Common myeloid progenitor, CD34-positive (primary cell): ENCODE results near the gene INO80E.
A peak's percentile ranks its signal among the peaks of the same experiment; 100 is the strongest.

Experiments
- CTCF ChIA-PET: fragments of 350-600 bp; sonication (Branson Sonifier 250); formaldehyde crosslinking; loops from one replicate; lab custom pipeline; 2021; ENCODE audit warnings: antibody characterized with exemption; lab: Charles Lee
- POLR2A ChIA-PET: fragments of 350-600 bp; sonication (Branson Sonifier 250); formaldehyde crosslinking; loops from one replicate; lab custom pipeline; 2021; ENCODE audit warnings: antibody characterized with exemption; lab: Charles Lee
- DNase-seq, 3 donors: peaks; one replicate each; pipeline versions ENCODE4 v3.0.0 to v3.0.0-alpha.2; 2013
- H3K27ac ChIP-seq, 2 experiments: 1 replicate in 1 of 2; 2 replicates in 1 of 2; pipeline ENCODE4 v1.7.0; 2013; ENCODE audit warnings: inconsistent platforms in 2 of 2, low read length in 2 of 2, mild to moderate bottlenecking in 2 of 2, low read depth in 1 of 2, moderate library complexity in 1 of 2; ENCODE audit not compliant: severe bottlenecking in 2 of 2, insufficient read depth in 1 of 2, poor library complexity in 1 of 2
- H3K27me3 ChIP-seq, 5 experiments: replicated peaks in 2 of 5; 1 replicate in 3 of 5; 2 replicates in 2 of 5; pipeline versions ENCODE4 v1.6.1 to v1.7.0; 2013; ENCODE audit warnings: low read length in 4 of 5, mild to moderate bottlenecking in 2 of 5, moderate library complexity in 2 of 5, inconsistent platforms in 1 of 5; ENCODE audit not compliant: insufficient read depth in 5 of 5, control insufficient read depth in 4 of 5
- H3K36me3 ChIP-seq, 4 experiments: 1 replicate in 2 of 4; 2 replicates in 2 of 4; pipeline versions ENCODE4 v1.6.1 to v1.7.0; 2013; ENCODE audit warnings: low read length in 3 of 4, control low read depth in 1 of 4, mild to moderate bottlenecking in 1 of 4; ENCODE audit not compliant: control insufficient read depth in 4 of 4, insufficient read depth in 4 of 4
- H3K4me1 ChIP-seq, 4 experiments: 1 replicate in 3 of 4; 2 replicates in 1 of 4; pipeline versions ENCODE4 v1.6.1 to v1.7.1; 2013; ENCODE audit warnings: low read length in 3 of 4, mild to moderate bottlenecking in 3 of 4, control low read depth in 1 of 4, inconsistent platforms in 1 of 4, moderate library complexity in 1 of 4; ENCODE audit not compliant: control insufficient read depth in 4 of 4, insufficient read depth in 4 of 4; ENCODE audit errors: control extremely low read depth in 1 of 4
- H3K4me3 ChIP-seq, 7 experiments: 1 replicate in 4 of 7; 2 replicates in 3 of 7; pipeline versions ENCODE4 v1.5.1 to v1.7.0; 2013; ENCODE audit warnings: mild to moderate bottlenecking in 7 of 7, low read length in 6 of 7, moderate library complexity in 6 of 7, inconsistent platforms in 2 of 7, low read depth in 2 of 7, control low read depth in 1 of 7; ENCODE audit not compliant: insufficient read depth in 4 of 7, control insufficient read depth in 1 of 7; ENCODE audit errors: extremely low read depth in 1 of 7
- H3K9me3 ChIP-seq, 5 experiments: 1 replicate in 4 of 5; 2 replicates in 1 of 5; pipeline versions ENCODE4 v1.6.1 to v1.7.1; 2013; ENCODE audit warnings: low read length in 4 of 5, mild to moderate bottlenecking in 2 of 5, inconsistent platforms in 1 of 5, low read depth in 1 of 5, moderate library complexity in 1 of 5; ENCODE audit not compliant: control insufficient read depth in 4 of 5, insufficient read depth in 2 of 5; ENCODE audit errors: control extremely low read depth in 1 of 5
- WGBS: methylation state at CpG from one replicate; pipeline ENCODE4 v1.1.5; 2013; ENCODE audit not compliant: insufficient coverage; 5-methylcytosine and 5-hydroxymethylcytosine counted together

The INO80E gene

DNA sequence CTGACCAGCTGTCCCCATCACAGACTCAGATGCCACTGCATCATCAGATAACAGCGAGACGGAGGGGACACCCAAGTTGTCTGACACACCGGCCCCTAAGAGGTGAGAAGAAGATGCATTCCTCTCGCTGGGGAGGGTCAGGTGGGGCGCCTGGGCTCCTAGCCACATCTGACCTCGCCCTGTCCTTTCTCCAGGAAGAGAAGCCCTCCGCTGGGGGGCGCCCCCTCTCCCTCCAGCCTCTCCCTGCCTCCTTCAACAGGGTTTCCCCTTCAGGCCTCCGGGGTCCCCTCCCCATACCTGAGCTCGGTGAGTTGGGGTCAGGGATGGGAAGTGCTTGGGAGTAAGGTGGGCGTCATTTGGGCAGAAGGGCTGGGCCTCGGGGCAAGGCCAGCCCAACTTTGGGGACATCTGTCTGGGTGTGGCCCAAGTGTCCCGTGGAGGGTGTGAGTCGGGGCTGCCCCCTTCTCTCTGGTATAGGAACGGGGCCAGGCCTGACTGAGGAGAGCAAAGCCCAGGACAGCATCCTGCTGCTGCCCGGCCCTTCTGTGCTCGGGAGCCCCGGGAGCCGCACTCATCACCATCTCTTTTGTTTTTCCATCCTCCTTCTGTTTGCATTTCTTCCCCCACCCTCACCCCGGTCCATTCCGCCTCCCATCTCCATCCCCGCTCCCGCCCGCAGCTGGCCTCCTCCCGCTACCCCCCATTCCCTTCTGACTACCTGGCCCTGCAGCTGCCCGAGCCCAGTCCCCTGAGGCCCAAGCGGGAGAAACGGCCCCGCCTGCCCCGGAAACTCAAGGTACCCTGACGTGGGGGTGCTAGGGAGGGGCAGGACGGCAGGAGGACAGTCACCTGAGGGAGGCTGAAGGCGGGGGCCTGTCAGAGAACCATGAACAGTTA lies 4.9 kb downstream of the INO80E start:
- Histone ChIP-seq H3K4me1 (peaks cover 2 to 26% (median 24%) of the 10 kb centered on the region in 4 experiments), H3K27me3 (no peaks in the 10 kb centered on the region), H3K4me3 (no peak overlapping the region), H3K27ac (no peak overlapping the region), H3K36me3 (peaks cover 0 to 46% (median 30%) of the 10 kb centered on the region in 4 experiments), H3K9me3 (no peaks in the 10 kb centered on the region)
- ChIA-PET CTCF (interaction anchor here (0.5 to 1.1 kb wide), 3 partner anchors 10 to 775 kb away, joined by 3 to 4 read pairs (median 3); no protein-coding TSS in a partner anchor), POLR2A (no interaction called here)
- 99% methylated on average over 25 of the region's 33 CpGs for WGBS
- DNase-seq, result no peak

DNA sequence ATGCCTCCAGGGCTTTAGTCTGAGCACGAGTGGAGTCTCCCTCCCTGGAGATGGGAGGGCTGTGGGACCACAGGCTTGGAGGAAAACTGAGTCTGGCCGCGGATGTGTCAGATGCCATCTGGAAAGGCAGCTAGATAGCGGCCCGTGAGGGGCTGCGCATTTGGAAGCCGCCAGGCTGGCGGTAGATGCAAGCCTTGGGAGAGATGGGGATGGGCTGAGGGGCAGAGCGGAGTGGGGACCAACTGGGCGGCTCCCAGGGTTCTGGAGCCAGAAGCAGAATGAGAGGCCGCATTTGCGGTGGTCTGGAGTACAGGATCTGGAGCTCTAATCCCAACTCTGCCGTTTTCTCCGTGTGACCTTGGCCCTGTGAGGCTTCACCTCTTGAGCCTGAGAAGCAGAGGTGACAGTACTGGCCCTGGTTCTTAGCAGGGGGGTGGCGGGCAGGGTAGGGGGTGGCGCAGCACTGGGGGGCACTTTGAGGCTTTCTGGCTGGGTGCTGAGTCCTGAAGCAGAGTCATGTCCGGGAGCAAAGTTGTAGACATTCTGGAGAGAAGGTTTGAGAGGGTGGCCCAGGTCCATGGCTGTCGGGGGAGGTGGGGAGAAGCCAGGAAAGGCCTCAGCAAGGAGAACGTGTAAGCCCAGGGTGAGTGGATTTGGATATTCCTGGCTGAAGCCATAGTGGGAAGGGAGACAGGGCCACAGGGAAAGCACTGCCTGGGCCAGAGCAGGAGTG lies 6.7 kb downstream of the INO80E start:
- POLR2A ChIA-PET, result no interaction called here

DNA sequence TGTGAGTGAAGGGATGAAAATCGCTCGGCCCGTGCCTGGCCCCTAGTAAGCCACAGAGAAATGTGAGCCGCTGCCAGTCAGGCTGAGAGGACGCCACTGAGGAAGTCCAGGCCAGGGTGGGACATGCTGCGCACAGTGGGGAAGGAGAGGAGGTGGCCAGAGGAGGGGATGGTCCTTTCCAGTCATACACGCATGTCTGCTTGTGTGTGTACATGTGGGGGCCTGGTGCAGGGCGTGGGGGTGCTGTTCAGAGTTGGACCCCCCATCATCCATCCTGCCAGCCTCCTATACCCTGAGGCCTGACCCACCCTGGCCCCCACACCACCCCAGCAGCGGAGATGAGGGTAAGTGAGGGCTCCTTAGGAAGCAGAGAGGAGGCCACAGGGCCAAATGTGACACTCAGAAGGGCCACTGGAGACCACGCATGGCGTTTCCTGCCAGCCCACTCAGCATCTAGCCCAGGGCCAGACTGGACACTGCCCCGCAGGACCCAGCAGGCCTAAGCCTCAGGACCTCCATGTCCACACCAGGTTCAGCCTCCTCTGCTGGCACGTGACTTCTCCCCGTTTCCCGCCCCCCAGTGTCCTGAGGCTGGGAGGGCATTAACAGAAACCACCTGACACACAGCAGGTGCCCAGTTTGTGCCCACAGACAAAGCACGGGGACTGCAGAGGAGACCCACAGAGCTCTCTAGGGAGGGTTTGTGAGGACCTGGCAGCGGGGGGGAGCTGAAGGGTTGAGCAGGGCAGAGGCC lies 7.8 kb downstream of the INO80E start:
- ChIA-PET POLR2A (no interaction called here), CTCF (interaction anchor here (0.6 to 1.8 kb wide), 10 partner anchors 14 to 305 kb away, joined by 3 to 6 read pairs (median 4); partner anchors contain the start of genes KCTD13, TAOK2 and TLCD3B)
- Histone ChIP-seq H3K4me3 (no peak overlapping the region), H3K27ac (peak overlapping the region in 1 of 2 experiments; percentile 14), H3K4me1 (peaks cover 0 to 18% (median 15%) of the 10 kb centered on the region in 4 experiments), H3K36me3 (peaks cover 0 to 49% (median 29%) of the 10 kb centered on the region in 4 experiments), H3K27me3 (peaks cover 0 to 2% (median 0%) of the 10 kb centered on the region in 5 experiments), H3K9me3 (no peaks in the 10 kb centered on the region)
- 93% methylated on average over 17 of the region's 17 CpGs for WGBS
- DNase-seq, result no peak

More for the DNA sequence above, 6.7 kb downstream of the INO80E start:
- DNase-seq, result no peak
- no peaks in the 10 kb centered on the region for H3K9me3 ChIP-seq
- 98% methylated on average over 16 of the region's 19 CpGs for WGBS
- H3K4me3 ChIP-seq, result no peak overlapping the region
- no peaks in the 10 kb centered on the region for H3K27me3 ChIP-seq
- peaks cover 0 to 18% (median 15%) of the 10 kb centered on the region in 4 experiments for H3K4me1 ChIP-seq
- CTCF ChIA-PET, result no interaction called here
- H3K27ac ChIP-seq, result no peak overlapping the region
- H3K36me3 ChIP-seq, result peaks cover 0 to 52% (median 30%) of the 10 kb centered on the region in 4 experiments

DNA sequence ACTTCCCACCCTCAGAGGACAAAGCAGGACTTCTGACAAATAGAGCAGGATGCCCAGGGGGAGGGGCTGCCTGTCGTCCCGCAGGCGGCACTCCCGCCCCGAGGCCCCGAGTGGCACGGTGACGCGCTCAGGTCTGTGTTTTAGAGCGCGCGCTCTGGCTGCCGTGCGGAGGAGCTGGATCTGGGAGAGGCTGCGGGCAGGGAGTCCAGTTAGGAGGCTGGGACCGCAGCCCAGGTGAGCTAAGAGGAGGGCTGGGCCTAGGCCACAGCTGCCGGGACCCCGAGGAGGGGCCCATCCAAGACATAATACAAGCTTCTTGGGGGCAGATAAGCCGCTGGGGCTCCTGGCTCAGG lies 8.4 kb downstream of the INO80E start:
- POLR2A ChIA-PET, result no interaction called here
- 58% methylated on average over 11 of the region's 19 CpGs for WGBS
- H3K36me3 ChIP-seq, result peaks cover 0 to 44% (median 26%) of the 10 kb centered on the region in 4 experiments

DNA sequence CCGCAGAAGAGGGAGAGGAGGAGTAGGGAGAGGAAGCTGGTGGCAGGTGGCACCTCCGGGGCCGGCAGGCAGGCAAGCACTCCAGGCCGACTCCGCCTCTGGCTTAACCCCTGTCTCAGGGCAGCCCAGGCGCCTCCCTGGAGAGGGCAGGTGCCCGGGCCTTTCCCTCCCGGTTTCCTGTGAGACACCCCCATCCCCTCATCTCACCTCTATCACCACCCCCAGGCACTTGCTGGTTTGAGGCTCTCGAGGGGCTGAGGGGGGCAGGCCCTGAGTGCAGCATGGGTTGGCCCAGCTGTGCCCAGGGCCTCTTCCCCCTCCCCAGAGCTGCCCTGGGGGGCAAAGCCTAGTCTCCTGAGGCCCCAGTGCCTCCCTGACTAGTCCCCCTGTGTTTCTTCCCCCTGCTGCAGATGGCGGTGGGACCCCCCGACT lies 8.8 kb downstream of the INO80E start:
- Histone ChIP-seq H3K4me1 (peaks cover 0 to 18% (median 15%) of the 10 kb centered on the region in 4 experiments), H3K27ac (no peak overlapping the region), H3K27me3 (peaks cover 0 to 11% (median 2%) of the 10 kb centered on the region in 5 experiments), H3K4me3 (peak overlapping the region in 2 of 7 experiments; percentile 10 to 11), H3K36me3 (peaks cover 0 to 40% (median 22%) of the 10 kb centered on the region in 4 experiments), H3K9me3 (no peaks in the 10 kb centered on the region)
- CTCF ChIA-PET, result interaction anchor here (0.7 to 1.8 kb wide), 11 partner anchors 13 to 306 kb away, joined by 3 to 6 read pairs (median 4); partner anchors contain the start of genes KCTD13, TAOK2 and TLCD3B
- POLR2A ChIA-PET, result no interaction called here
- peak in 2 of 3 donors; percentile 43 to 57 for DNase-seq
- WGBS, result 13% methylated on average over 8 of the region's 11 CpGs

More for the DNA sequence above, 8.4 kb downstream of the INO80E start:
- CTCF ChIA-PET, result interaction anchor here (0.6 to 1.8 kb wide), 11 partner anchors 13 to 305 kb away, joined by 3 to 6 read pairs (median 4); partner anchors contain the start of genes KCTD13, TAOK2 and TLCD3B
- no peak for DNase-seq
- Histone ChIP-seq H3K27ac (peak overlapping the region in 1 of 2 experiments; percentile 14), H3K9me3 (no peaks in the 10 kb centered on the region), H3K4me3 (no peak overlapping the region), H3K27me3 (peaks cover 0 to 7% (median 2%) of the 10 kb centered on the region in 5 experiments), H3K4me1 (peaks cover 0 to 18% (median 15%) of the 10 kb centered on the region in 4 experiments)
